AG09319 (cell line): ENCODE measurements around the gene UPK1A.
A peak's percentile ranks its signal among the peaks of the same experiment; 100 is the strongest.
"Not testable (repeated sequence)": the region's sequence is repeated elsewhere in the genome, so short reads cannot be mapped to it uniquely, and the experiment has no call there.

Experiments
- DNase-seq: peaks from one replicate; pipeline ENCODE4 v3.0.0-alpha.2; 2010; ENCODE audit warnings: low read depth; ENCODE audit errors: extremely low read depth
- CTCF ChIP-seq: IDR thresholded peaks from 2 replicates; pipeline ENCODE4 v1.5.1; 2011; ENCODE audit warnings: low read depth, mild to moderate bottlenecking, inconsistent platforms, low read length, moderate library complexity

Gene UPK1A

GRCh38 chr19:35644987-35645679 lies 21.2 kb upstream of the UPK1A start:
- no peak for DNase-seq
- no peak for TF ChIP-seq CTCF

DNA sequence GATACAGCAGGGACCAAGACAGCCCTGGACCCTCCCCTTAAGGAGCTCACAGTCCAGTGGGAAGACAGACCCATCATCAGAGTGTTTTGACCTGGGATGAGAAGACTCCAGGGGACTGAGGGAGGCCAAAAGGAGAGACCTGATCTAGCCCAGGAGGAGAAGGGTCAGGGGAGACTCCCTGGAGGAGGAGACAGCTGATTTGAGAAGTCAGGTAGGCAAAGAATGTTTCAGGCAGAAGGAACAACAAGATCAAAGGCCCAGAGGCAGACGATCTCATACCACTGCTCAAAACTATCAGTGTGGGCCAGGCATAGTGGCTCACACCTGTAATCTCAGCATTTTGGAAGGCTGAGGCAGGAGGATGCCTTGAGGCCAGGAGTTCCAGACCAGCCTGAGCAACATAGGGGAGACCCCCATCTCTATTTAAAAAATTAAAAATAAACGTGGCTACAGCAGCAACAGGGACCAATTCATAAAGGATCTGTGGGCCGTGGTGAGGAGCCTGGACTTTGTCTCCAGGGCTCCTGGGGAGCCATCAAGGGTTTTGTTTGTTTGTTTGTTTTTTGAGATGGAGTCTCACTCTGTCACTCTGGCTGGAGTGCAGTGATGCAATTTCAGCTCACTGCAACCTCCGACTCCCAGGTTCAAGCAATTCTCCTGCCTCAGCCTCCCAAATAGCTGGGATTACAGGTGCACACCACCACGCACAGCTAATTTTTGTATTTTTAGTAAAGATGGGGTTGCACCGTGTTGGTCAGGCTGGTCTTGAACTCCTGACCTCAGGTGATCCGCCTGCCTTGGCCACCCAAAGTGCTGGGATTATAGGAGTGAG lies 20.4 kb upstream of the UPK1A start:
- no peak for DNase-seq
- TF ChIP-seq CTCF = no peak

DNA sequence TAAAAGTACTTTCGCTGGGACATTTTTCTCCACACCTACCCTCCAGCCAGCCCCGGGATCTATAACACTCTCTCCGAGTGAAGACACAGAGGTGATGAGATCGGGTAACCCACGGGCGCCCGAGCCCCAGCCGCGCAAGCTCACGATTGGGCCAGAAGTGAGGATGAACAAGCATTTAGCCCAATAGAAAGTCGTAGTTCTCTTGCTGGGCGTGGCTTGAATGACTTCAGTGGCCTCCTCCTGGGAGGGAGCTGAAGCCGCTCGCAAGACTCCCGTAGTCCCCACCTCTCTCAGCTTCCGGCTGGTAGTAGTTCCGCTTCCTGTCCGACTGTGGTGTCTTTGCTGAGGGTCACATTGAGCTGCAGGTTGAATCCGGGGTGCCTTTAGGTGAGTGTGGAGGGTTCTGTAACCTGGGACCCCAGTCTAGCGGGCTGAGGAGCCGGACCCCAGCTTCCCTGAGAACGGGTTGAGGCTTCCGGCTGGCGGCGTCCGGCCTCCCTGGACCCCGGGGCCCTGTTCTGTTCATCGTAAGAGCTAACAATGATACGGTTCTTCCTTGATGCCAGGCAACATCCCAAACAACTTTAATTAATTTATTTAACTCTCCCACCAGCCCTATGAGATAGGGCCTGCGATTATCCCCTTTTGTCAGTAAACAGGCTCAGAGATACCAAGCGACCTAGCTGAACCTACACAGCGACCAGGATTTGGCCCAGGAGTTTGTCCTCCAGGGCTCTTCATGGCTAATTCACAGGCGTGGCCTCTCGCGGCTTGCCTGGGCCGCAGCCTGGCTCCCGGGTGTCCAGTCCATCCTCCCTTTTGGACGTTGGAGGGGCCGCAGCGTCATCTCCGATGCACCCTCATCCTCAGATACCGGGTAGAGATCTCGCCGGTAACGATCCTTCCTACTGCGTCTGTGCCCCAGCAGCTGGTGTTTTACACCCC lies 18.0 kb upstream of the UPK1A start, which contains the start of gene COX6B1:
Gene COX6B1 (plus strand): TSS at position 307 of the 945 bp plus-strand sequence. CDS start 2,921 bp downstream, outside the sequence.
- no peak for TF ChIP-seq CTCF
- DNase-seq = peak; percentile 89

GRCh38 chr19:35650581-35650980 lies 15.7 kb upstream of the UPK1A start:
- no peak for TF ChIP-seq CTCF
- DNase-seq = no peak

DNA sequence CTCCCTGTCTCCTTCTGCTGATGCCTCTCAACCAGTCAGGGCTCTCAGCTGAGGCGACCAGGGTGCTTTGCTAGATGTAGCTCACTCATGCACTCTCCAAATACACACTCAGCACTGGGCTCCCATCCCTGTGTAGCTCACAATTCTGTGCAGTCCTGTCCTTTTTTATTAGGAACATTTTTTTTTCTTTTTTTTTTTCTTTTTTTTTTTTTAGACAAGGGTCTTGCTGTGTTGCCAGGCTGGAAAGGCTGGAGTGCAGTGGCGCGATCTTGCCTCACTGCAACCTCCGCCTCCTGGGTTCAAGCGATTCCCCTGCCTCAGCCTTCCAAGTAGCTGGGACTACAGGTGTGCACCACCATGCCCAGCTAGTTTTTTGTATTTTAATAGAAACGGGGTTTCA lies 11.5 kb upstream of the UPK1A start:
- DNase-seq = not testable (repeated sequence)

DNA sequence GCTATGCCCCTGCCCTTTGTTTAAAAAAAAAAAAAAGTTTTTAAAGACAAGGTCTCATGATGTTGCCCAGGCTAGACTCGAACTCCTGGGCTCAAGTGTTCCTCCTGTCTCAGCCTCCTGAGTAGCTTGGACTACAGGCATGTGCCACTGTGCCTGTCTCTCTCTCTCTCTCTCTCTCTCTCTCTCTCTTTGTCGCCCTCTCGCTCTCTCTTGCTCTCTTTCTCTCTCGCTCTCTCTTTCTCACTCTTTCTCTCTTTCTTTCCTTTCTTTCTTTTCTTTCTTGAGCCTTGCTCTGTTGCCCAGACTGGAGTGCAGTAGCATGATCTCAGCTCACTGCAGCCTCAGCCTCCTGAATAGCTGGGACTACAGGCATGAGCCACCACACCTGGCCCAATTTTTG lies 10.7 kb upstream of the UPK1A start:
- DNase-seq = no peak
- TF ChIP-seq CTCF = no peak

DNA sequence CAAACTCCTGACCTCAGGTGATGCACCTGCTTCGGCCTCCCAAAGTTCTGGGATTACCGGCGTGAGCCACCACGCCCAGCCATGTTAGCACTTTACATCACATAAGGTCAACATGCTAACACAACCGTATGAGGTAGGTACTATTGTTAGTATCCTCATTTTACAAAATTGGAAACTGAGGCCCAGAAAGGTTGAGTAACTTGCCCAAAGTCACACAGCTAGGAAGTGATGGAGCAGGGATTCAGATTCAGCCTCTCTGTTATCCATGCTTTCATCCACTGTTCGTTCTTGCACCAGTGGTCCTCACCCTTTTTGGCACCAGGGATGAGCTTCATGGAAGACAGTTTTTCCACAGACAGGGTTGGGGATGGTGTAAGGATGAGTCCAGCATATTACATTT lies 9.6 kb upstream of the UPK1A start:
- DNase-seq = no peak
- TF ChIP-seq CTCF = no peak
